ENCODE results near the gene TMX1.

TMX1 gene

GRCh38 chr14:51293912-51294389 is 53.9 kb downstream of the TMX1 start:
- DNase-seq = no peak

- DNase-seq = no peak
Observed at GRCh38 chr14:51294951-51295525, 55.0 kb downstream of the TMX1 start.

GRCh38 chr14:51295646-51296263 is 55.7 kb downstream of the TMX1 start:
- DNase-seq = no peak

GRCh38 chr14:51297066-51297465 is 57.0 kb downstream of the TMX1 start:
- no peak for DNase-seq

GRCh38 chr14:51298895-51299294 is 58.8 kb downstream of the TMX1 start:
- DNase-seq = no peak

- DNase-seq = peak in 2 of 4 experiments; percentile 26 to 38
Observed at GRCh38 chr14:51302295-51303030, 62.4 kb downstream of the TMX1 start.

- DNase-seq = no peak
Observed at GRCh38 chr14:51304438-51304837, 64.4 kb downstream of the TMX1 start.

- no peak for DNase-seq
Observed at GRCh38 chr14:51304941-51305340, 64.9 kb downstream of the TMX1 start.

- DNase-seq = no peak
Observed at GRCh38 chr14:51305751-51306150, 65.7 kb downstream of the TMX1 start.
